Gastrocnemius medialis (tissue), 4 donors: ENCODE data around the gene ZC2HC1B.

ENCODE experiments used
- POLR2A ChIP-seq, 2 donors: fragments of 450-650 bp; IDR thresholded peaks; one replicate each; pipeline ENCODE4 v1.6.1; 2017; ENCODE audit warnings: antibody characterized with exemption in 2 of 2, mild to moderate bottlenecking in 2 of 2, moderate library complexity in 2 of 2
- TF ChIP-seq, protein P1 (sequence below), 5 experiments: fragments of 450-650 bp in 3 of 5; fragments of 200-600 bp in 2 of 5; sonication (generic) in 2 of 5; IDR thresholded peaks in 4 of 5; conservative IDR thresholded peaks in 1 of 5; 1 replicate in 4 of 5; 2 replicates in 1 of 5; pipeline ENCODE4 v1.5.1; 2016 to 2019; ENCODE audit warnings: antibody characterized with exemption in 5 of 5, mild to moderate bottlenecking in 3 of 5, moderate library complexity in 3 of 5

DNA sequence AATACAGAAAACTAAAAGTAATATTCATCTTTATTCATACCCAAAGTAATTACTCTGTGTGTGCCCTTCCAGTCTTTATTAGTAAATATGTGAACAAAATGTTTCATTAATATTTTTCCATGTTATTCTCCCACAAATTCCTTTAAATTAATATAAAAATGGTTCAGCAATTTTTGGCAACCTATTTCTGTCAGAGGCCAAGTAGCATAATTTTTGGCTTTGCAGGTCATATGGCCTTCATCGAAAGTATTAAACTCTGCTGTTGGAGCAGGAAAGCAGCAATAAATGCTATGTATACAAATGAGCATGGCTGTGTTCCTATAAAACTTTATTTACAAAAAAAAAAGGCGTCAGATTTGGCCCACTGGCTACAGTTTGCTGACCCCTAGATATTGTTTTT, 16.1 kb downstream of the ZC2HC1B start:
- TF ChIP-seq, protein P1, sequence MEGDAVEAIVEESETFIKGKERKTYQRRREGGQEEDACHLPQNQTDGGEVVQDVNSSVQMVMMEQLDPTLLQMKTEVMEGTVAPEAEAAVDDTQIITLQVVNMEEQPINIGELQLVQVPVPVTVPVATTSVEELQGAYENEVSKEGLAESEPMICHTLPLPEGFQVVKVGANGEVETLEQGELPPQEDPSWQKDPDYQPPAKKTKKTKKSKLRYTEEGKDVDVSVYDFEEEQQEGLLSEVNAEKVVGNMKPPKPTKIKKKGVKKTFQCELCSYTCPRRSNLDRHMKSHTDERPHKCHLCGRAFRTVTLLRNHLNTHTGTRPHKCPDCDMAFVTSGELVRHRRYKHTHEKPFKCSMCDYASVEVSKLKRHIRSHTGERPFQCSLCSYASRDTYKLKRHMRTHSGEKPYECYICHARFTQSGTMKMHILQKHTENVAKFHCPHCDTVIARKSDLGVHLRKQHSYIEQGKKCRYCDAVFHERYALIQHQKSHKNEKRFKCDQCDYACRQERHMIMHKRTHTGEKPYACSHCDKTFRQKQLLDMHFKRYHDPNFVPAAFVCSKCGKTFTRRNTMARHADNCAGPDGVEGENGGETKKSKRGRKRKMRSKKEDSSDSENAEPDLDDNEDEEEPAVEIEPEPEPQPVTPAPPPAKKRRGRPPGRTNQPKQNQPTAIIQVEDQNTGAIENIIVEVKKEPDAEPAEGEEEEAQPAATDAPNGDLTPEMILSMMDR (IDR thresholded peaks at IDR 0.05 in 4 of 5, conservative IDR thresholded peaks at IDR 0.05 in 1 of 5): no peak
- TF ChIP-seq POLR2A (IDR thresholded peaks at IDR 0.05): no peak
